BJ (cell line): ENCODE data around the gene C6orf62. TPM values are rescaled to one million over a fixed set of nuclear protein-coding genes. Genes with fewer than 3 reads are reported as not detected.
"Not testable (repeated sequence)": the region's sequence is repeated elsewhere in the genome, so short reads cannot be mapped to it uniquely, and the experiment has no call there.

Experiments
- CTCF ChIA-PET: fragments of 350-600 bp; formaldehyde crosslinking; extraction: SDS; loops from one replicate; lab custom pipeline; 2021; ENCODE audit warnings: antibody characterized with exemption, inconsistent platforms; lab: Yijun Ruan, JAX
- POLR2A ChIA-PET: fragments of 300-600 bp; sonication (Branson Sonifier 250); formaldehyde crosslinking; extraction: SDS; loops from one replicate; lab custom pipeline; 2021; ENCODE audit warnings: antibody characterized with exemption; lab: Charles Lee
- DNase-seq: peaks from one replicate; pipeline ENCODE4 v3.0.0-alpha.2; 2011; ENCODE audit warnings: low read depth
- H3K27me3 ChIP-seq: 2 replicates; pipeline ENCODE4 v1.6.0; 2011; ENCODE audit warnings: low read length; ENCODE audit not compliant: control insufficient read depth, insufficient read depth
- H3K36me3 ChIP-seq: 2 replicates; pipeline ENCODE4 v1.5.1; 2011; ENCODE audit warnings: low read length; ENCODE audit not compliant: control insufficient read depth, insufficient read depth
- H3K4me3 ChIP-seq: 2 replicates; pipeline ENCODE4 v1.5.1; 2011; ENCODE audit warnings: low read depth, mild to moderate bottlenecking, control low read depth, low read length
- polyA plus RNA-seq: library from polyadenylated mRNA; depleted of rRNA; stranded (reverse); fragments of >200 nt; gene quantifications from 2 replicates; pipeline ENCODE4 v1.2.3, GENCODE V29; 2011
- TF ChIP-seq, protein P1 (sequence below): IDR thresholded peaks from 2 replicates; pipeline ENCODE4 v1.5.1; 2011; ENCODE audit warnings: low read depth, mild to moderate bottlenecking, control low read depth, inconsistent platforms, low read length, moderate library complexity; ENCODE audit not compliant: insufficient read depth

C6orf62 gene
- polyA plus RNA-seq, 1 experiment, result 38.9 TPM

DNA sequence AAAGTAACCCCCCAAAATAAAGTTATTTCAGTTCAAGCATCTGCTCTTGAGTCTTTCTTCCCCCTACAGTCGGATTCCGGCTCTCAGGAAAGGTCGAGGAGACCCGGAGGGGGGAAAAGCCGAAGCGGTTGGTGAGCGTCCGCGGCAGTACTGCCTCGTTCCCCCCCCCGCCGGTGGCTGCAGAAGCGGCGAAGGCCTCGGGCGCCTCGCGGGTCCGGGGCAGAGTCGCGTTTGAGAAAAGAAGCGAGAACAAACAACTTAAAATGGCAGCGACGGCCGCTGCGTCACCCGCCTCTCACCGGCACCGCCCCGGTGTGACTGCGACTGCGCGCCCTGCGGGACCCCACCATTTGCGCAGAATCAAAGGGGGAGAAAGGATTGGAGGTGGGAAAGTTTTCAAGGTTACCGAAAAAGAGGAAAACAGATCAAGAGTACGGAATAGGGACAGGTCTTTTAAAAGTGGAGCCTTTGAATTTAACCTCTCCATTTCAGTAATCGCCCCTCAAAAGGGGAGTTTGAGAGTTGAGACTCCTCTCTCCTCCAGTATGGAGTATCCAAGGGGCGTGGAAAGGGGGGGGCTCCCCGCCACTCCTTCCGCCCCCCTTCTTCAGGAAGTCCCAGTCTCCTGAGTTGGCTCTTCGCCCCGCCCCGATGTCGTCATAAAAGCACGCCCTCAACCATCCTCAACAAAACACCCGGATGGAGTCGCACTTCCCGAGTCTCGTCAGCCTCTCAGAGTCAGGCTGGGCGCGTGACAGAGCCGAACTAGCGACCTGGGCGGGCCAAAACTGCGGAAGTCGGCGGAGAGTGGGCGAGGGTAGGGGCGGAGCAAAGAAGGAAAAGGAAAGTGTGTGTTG, 1.9 kb upstream of the C6orf62 start:
- no peaks in the 10 kb centered on the region for H3K36me3 ChIP-seq
- ChIA-PET CTCF (interaction anchor here (1.1 to 1.7 kb wide), 4 partner anchors 10 to 369 kb away, joined by 3 to 5 read pairs (median 3); no protein-coding TSS in a partner anchor), POLR2A (interaction anchor here (0.6 kb wide), 2 partner anchors 22 to 83 kb away, joined by 3 to 5 read pairs; no protein-coding TSS in a partner anchor)
- TF ChIP-seq, protein P1, sequence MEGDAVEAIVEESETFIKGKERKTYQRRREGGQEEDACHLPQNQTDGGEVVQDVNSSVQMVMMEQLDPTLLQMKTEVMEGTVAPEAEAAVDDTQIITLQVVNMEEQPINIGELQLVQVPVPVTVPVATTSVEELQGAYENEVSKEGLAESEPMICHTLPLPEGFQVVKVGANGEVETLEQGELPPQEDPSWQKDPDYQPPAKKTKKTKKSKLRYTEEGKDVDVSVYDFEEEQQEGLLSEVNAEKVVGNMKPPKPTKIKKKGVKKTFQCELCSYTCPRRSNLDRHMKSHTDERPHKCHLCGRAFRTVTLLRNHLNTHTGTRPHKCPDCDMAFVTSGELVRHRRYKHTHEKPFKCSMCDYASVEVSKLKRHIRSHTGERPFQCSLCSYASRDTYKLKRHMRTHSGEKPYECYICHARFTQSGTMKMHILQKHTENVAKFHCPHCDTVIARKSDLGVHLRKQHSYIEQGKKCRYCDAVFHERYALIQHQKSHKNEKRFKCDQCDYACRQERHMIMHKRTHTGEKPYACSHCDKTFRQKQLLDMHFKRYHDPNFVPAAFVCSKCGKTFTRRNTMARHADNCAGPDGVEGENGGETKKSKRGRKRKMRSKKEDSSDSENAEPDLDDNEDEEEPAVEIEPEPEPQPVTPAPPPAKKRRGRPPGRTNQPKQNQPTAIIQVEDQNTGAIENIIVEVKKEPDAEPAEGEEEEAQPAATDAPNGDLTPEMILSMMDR, result no peak
- peak overlapping the region; percentile 99 for H3K4me3 ChIP-seq
- DNase-seq, result peak; percentile 98
- H3K27me3 ChIP-seq, result no peaks in the 10 kb centered on the region

DNA sequence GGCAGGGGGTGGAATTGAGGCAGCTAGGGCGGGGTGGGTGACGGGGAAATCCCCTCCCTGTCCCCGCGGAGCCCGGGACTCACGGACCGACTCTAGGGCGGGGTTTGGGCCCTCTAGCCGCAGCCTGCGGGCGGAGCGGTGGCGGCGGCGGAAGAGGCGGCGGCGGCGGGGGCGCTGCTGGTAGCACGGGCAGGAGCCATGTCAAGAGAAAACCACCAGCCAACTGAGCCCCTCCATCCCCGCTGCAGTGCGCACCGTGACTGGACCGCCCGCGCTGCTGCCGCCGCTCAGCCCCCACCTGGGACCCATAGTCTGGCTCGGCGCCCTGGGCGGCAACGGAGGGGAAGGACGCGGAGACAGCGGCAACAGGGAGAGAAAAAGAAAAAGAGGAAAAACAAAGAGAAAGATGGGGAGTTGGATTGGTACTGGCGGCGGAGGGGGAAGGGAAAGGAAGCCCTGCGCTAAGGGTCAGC, 1.2 kb upstream of the C6orf62 start:
- TF ChIP-seq, protein P1, result no peak
- CTCF ChIA-PET, result no interaction called here

DNA sequence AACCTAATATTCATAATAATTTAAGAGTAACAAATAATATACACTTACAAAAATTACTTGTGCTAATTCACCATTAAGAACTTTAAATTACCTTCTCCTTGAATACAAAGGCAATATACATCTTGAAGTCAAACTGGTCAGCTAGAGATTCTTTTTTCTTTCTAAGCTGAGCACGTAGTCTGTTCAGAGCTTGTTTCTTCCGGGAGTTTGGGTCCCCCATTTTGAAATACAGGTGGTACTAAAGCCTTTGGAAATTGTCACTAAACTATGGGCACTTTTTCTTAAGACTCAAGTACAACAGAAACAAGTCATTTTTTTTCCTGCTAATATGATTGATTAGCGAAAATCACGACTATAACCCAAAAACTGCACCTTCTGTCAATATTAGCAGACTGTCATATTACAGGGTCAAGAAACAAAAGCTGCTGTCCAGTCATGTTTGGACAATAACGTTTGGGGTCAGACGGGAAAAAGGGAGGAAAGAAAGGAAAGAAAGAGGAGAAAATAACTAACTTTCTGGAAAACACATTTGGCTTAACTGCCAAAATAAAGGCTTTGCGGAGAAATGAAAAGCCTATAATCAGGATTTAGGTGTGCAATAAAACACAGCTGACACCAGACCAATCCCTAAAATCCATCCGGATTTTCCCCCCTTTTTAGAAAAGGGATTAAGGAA, 367 bp downstream of the C6orf62 start:
- peaks cover 2% of the 10 kb centered on the region; the same call in 1 of the 2 replicates for H3K36me3 ChIP-seq
- no peaks in the 10 kb centered on the region for H3K27me3 ChIP-seq
- no peak for DNase-seq
- POLR2A ChIA-PET, result interaction anchor here (1.7 kb wide), 1 partner anchor 16 kb away, joined by 4 read pairs; no protein-coding TSS in a partner anchor
- TF ChIP-seq, protein P1, result no peak
- H3K4me3 ChIP-seq, result peak overlapping the region; percentile 99
- CTCF ChIA-PET, result interaction anchor here (0.7 to 1.1 kb wide), 4 partner anchors 14 to 1274 kb away, joined by 3 read pairs; no protein-coding TSS in a partner anchor

More for the DNA sequence above, 1.2 kb upstream of the C6orf62 start:
- DNase-seq, result no peak
- POLR2A ChIA-PET, result interaction anchor here (0.6 kb wide), 1 partner anchor 299 kb away, joined by 3 read pairs; no protein-coding TSS in a partner anchor
- Histone ChIP-seq H3K36me3 (no peaks in the 10 kb centered on the region), H3K4me3 (peak overlapping the region; percentile 99), H3K27me3 (no peaks in the 10 kb centered on the region)

DNA sequence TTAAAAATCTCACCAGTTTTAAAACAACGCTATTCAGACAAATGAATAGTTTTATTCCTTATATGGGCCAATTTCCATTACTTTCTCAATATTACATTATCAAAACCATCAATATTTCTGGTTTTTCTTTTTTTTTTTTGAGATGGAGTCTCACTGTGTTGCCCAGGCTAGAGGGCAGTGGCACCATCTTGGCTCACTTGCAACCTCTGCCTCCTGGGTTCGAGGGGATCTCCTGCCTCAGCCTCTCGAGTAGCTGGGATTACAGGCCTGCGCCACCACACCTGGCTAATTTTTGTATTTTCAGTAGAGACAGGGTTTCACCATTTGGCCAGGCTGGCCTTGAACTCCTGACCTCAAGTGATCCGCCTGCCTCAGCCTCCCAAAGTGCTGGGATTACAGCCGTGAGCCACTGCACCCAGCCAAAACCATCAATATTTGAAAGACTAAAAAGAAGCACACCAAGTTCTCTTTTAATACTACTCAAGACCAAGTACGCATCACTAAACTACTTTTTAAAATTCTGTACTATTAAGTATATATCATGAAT, 2.3 kb downstream of the C6orf62 start:
- CTCF ChIA-PET, H3K36me3 ChIP-seq, H3K27me3 ChIP-seq, DNase-seq: not testable (repeated sequence)
- POLR2A ChIA-PET, result interaction anchor here (1.7 kb wide), 1 partner anchor 14 kb away, joined by 4 read pairs; no protein-coding TSS in a partner anchor
- peak overlapping the region; percentile 99 for H3K4me3 ChIP-seq

DNA sequence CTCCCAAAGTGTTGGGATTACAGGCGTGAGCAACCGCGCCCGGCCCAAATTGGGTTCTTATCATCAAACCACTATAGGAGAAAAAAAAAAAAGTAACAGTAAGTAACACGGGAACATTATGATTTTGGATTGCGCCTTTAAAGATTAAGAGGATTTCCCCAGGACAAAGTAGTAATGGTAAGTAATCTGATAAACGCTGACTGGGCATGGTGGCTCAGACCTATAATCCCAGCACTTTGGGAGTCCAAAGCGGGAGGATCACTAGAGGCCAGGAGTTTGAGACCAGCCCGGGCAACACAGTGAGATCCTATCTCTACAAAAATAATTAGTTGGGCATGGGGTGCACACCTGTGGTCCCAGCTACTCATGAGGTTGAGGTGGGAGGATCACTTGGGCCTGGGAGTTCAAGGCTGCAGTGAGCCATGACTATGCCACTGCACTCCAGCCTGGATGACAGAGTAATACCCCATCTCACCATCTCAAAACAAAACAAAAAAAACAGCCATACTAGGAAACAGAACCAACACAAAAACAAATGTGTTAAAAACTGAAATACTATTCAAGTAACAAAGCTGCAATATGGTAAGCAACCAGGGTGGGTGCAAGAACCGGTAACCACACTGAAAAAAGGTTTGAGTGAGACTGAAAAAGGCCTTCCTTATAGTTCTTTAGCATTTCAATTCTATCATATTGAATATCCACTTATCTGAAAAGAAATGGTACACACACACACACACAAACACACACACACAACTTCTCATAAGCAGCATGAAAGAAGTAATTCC, 8.2 kb downstream of the C6orf62 start:
- ChIA-PET POLR2A (no interaction called here), CTCF (no interaction called here)

More for the DNA sequence above, 8.2 kb downstream of the C6orf62 start:
- TF ChIP-seq, protein P1, result no peak
- Histone ChIP-seq H3K4me3 (no peak overlapping the region), H3K36me3 (peaks cover 19% of the 10 kb centered on the region; the same call in 1 of the 2 replicates), H3K27me3 (no peaks in the 10 kb centered on the region)
- DNase-seq, result no peak
